Epithelial cell of proximal tubule (primary cell): ENCODE measurements around the gene MRPS18B. TPM values are rescaled to one million over a fixed set of nuclear protein-coding genes. Genes with fewer than 3 reads are reported as not detected.
"Not testable (repeated sequence)": the region's sequence is repeated elsewhere in the genome, so short reads cannot be mapped to it uniquely, and the experiment has no call there.

Experiments
- DNase-seq: peaks from one replicate; pipeline ENCODE4 v3.0.0-alpha.2; 2011; ENCODE audit warnings: low read depth
- H3K4me3 ChIP-seq: 2 replicates; pipeline ENCODE4 v1.5.1; 2011; ENCODE audit warnings: low read depth, mild to moderate bottlenecking, low read length
- total RNA-seq: library from RNA; depleted of rRNA; stranded (reverse); fragments of >200 nt; gene quantifications from 2 replicates; pipeline ENCODE4 v1.2.3, GENCODE V29; 2015
- TF ChIP-seq, protein P1 (sequence below): conservative IDR thresholded peaks from 2 replicates; pipeline ENCODE4 v1.5.1; 2012; ENCODE audit warnings: low read depth, mild to moderate bottlenecking, low read length

The MRPS18B gene
- total RNA-seq, 1 donor from 2014 or later: 65.8 TPM

DNA sequence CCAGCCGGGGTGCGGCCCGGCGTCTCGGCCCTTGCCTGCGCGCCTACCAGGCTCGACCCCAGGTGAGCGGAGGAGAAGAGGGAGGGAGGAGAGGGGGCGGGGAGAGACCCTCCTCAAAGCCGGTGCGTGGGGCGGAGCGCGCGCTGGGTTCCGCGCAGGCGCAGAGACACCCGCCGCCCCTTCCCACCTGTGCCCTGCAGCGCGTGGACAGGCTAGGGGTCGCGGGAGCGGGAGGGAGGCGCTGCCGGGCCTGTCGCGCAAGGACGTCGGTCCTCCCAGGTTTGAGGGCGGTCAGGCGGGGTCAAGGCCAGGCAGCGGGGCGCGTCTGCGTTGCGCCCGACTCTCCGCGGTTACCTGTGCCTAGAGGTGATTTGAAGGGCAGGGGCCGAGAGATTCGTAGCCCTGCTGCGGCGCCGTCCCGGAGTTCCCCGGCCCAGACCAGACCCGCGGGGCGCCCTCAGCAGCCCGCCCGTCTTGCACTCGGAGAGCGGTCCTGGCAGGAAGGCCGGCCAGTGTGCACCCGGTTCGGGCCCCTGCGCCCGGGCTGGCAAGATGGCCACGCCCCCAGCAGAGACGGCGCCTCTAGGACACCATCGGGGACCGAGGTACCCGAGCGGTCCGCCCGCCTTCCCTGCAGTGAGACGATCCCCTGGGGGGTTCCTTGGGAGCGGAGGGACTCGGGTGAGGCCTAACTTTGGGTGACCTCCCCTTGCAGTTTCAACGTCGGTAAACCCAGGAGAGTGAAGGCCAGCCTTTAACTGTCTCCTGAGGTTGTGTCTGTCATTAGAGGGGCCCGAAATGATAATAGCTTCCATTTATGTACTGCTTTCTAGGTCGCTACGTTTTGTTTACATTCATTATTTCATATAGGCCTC, 29.8 kb downstream of the MRPS18B start:
- DNase-seq: no peak
- H3K4me3 ChIP-seq: peak overlapping the region; percentile 92
- TF ChIP-seq, protein P1, sequence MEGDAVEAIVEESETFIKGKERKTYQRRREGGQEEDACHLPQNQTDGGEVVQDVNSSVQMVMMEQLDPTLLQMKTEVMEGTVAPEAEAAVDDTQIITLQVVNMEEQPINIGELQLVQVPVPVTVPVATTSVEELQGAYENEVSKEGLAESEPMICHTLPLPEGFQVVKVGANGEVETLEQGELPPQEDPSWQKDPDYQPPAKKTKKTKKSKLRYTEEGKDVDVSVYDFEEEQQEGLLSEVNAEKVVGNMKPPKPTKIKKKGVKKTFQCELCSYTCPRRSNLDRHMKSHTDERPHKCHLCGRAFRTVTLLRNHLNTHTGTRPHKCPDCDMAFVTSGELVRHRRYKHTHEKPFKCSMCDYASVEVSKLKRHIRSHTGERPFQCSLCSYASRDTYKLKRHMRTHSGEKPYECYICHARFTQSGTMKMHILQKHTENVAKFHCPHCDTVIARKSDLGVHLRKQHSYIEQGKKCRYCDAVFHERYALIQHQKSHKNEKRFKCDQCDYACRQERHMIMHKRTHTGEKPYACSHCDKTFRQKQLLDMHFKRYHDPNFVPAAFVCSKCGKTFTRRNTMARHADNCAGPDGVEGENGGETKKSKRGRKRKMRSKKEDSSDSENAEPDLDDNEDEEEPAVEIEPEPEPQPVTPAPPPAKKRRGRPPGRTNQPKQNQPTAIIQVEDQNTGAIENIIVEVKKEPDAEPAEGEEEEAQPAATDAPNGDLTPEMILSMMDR: no peak

DNA sequence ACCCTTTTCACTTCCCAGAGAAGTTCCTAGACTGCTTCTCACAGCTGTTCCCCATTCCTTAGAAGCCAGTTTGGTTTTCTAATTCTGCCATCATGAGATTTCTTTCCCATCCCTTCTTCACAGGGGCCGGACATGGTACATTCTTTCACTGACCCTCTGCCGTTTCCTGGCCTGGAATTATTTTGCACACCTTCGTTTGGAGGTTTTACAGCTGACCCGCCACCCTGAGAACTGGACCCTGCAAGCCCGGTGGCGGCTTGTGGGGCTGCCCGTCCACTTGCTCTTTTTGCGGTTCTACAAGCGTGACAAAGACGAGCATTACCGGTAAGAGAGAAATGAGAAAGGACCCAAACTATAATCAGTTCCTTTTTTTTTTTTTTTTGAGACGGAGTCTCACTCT, 33.5 kb downstream of the MRPS18B start:
- TF ChIP-seq, protein P1: no peak
- no peak overlapping the region for H3K4me3 ChIP-seq
- no peak for DNase-seq

DNA sequence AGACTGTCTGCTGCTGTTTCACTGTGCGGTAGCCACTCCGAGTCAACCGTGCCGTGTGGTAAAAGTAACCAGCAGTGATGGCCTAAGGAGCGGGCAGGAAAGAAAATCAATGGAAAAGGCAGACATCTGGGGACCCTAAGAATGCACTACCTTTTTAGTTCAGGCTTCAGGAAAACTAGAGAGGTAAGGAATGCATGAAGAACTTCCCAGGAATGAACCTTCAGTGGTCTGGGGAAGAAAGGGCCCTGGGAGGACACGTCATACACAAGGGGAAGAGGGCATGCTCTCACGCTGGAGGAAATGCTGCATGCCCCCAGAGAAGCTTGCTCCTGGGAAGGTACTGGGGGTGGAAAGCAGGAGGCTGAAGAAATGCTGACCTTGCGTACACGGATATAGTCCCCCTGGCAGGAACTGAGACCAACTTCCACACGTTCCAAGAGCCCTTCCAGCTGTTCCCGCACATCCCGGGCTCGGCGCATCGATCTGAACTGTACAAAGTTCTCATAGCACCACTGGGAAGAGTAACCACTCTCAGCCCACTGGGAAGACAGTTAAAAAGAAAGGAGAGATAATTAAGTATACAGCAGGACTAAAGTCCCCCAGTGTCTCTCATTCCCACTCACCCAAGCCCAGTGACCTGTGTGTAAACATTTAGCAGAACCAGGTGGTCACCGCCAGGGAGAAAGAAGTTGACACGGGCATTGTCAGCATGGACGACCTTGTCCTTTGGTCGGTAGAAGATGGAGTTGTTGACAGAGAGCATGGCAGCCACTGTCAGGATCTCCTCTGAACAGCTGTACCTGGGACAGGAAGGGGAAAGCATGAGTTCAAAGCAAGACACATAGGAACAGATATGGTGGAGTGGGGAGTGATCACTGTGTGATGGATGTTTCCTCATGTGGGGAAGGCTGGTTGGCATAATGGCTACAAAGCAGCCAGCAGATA, 37.4 kb downstream of the MRPS18B start:
- H3K4me3 ChIP-seq: no peak overlapping the region
- TF ChIP-seq, protein P1: no peak
- no peak for DNase-seq

DNA sequence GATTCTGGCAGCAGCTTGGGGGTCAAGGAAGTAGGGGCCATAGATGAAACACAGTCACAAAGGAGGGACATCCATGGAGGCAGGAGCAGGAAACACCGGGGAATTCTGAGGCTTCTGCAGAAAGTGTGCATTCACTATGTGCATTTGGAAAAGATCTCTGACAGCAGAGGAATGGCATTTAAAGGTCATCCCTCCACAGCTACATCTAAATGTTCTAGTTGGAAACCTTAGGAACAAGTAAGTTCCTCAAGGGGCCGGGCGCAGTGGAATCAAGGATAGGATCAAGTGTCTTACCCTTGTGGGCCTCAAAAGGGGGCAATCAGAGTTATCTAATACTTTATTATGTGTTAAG, 38.1 kb downstream of the MRPS18B start:
- TF ChIP-seq, protein P1: no peak
- no peak overlapping the region for H3K4me3 ChIP-seq

GRCh38 chr6:30656513-30656912, 38.9 kb downstream of the MRPS18B start:
- DNase-seq: no peak
- no peak overlapping the region for H3K4me3 ChIP-seq
- TF ChIP-seq, protein P1: no peak

More for the DNA sequence above, 38.1 kb downstream of the MRPS18B start:
- no peak for DNase-seq

GRCh38 chr6:30657454-30657853, 39.8 kb downstream of the MRPS18B start:
- no peak for DNase-seq
- H3K4me3 ChIP-seq: no peak overlapping the region
- TF ChIP-seq, protein P1: no peak

DNA sequence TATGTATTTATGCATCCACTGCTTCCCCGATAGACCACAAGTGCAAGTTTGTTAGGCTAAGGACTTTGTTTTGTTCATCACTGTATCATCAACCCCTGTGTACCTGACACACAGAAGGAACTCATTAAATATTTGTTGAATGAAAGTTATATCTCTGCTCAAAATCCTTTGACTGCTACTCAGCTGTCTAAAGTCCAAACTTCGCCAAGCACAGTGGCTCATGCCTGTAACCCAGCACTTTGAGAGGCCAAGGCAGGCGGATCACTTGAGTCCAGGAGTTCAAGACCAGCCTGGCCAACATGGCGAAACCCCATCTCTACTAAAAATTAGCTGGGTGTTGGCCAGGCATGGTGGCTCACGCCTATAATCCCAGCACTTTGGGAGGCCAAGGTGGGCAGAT, 40.3 kb downstream of the MRPS18B start:
- H3K4me3 ChIP-seq, DNase-seq: not testable (repeated sequence)
